C4-2B (cell line): ENCODE data around the gene NPSR1.
"Not testable (repeated sequence)": the region's sequence is repeated elsewhere in the genome, so short reads cannot be mapped to it uniquely, and the experiment has no call there.

Source experiments
- CTCF ChIP-seq: fragments of 450-650 bp; conservative IDR thresholded peaks from 2 replicates; pipeline ENCODE4 v1.5.1; 2017; ENCODE audit warnings: mild to moderate bottlenecking
- ZFX ChIP-seq: fragments of 450-650 bp; IDR thresholded peaks from 2 replicates; pipeline ENCODE4 v1.6.1; 2017

- not testable (repeated sequence) for TF ChIP-seq CTCF, ZFX
Measured at GRCh38 chr7:34867341-34867740, 209.3 kb downstream of the NPSR1 start.
